HG02763 (cell line): ENCODE results near the gene GRM1.

Experiments
- ATAC-seq: cut with Tn5 transposase; IDR thresholded peaks from one replicate; pipeline ENCODE4 v1.9.1; 2021; ENCODE audit warnings: mild to moderate bottlenecking, moderate library complexity; ENCODE audit not compliant: unreplicated experiment

Gene GRM1

GRCh38 chr6:146095481-146095880 lies 66.6 kb downstream of the GRM1 start:
- no peak for ATAC-seq

GRCh38 chr6:146097586-146097985 lies 68.7 kb downstream of the GRM1 start:
- no peak for ATAC-seq

GRCh38 chr6:146100776-146101175 lies 71.9 kb downstream of the GRM1 start:
- no peak for ATAC-seq

DNA sequence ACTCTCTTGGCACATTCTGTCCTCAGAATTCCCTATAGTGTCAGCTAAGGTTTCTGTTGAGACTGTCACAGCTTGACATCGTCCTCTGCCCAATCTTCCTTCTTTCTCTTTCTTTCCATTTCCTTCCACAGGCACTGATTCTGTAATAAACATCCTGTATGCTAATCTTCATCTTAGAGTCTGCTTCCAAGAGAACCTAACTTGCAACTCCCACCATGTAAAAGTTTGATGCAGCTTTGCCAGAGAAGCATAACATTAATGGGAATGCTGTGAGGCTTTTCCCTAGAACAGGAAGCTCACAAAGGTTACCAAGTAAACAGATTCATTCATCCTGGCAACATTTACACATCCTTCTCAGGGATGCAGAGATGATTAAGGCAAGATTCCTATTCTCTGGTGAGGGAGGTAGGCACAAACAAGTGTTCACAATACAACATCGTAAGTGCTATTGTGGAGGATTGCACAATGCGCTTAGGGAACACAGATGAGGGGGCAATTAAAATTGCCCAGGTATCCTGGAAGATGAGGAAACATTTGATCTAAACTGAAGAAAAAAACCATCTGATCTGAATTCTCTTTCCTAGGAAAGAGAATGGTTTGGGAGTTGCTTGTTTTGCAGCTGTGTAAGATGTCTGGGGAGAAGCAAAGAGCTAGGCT lies 74.7 kb downstream of the GRM1 start:
- no peak for ATAC-seq

DNA sequence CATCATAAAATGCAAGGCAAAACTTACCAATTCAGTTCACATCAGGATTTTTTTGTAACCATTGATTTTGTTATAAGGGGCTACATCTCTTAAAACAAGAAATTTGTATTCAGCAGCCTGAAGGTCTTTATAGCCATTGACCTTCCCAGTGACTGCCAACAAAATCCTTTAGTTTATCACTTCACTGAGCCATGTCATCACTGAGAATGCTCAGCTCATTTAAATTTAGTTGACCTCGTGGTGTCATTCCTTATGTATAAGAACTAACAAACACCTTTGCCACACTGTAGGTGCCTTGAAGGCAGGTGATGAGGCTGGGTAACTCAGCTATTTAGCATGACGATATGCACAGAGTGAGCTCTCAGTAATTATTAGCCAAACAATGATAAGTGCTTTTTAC lies 77.7 kb downstream of the GRM1 start:
- ATAC-seq = no peak

DNA sequence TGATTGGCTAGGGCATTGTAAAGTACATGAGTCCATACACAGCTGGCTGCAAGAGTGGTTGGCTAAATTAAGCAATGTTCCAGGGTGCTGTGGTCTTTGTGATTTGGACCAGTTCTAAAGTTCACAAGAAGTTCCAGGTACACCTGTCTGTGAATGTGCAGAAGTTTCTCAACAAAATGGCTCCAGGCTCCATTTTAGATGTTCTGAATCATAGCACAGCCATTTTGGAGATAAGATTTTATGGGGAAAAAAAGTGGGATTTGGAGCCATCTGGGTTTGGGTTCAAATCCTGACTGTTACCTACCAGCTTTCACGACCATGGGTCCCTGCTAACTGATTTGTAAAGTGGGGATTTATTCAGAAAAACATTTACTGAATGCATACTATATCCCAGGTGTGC lies 82.1 kb downstream of the GRM1 start:
- no peak for ATAC-seq

DNA sequence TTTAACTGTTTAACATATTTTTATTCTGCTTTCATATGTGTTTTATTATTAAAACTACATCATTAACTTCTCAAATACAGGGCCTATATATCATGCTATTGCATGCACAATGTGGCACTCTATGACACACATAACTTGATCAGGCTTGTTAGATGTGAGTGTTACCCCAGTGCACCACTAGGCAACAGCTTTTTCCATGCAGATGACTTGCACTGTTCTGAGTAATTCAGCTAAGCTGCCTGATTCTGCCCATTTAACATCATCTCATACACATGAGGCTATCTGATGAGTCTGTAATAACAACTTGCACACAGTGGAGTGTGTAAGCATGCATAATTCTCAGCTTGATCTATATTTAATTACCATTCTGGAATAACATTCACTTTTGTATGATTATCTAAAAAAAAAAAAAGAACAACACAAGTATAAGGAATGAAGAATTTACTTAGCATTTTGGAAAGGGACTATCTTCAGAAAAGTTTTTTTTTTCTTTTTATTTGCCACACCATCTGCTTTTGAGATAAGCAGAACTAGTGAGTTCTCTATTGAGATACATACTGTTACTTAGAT lies 83.1 kb downstream of the GRM1 start:
- ATAC-seq = no peak

DNA sequence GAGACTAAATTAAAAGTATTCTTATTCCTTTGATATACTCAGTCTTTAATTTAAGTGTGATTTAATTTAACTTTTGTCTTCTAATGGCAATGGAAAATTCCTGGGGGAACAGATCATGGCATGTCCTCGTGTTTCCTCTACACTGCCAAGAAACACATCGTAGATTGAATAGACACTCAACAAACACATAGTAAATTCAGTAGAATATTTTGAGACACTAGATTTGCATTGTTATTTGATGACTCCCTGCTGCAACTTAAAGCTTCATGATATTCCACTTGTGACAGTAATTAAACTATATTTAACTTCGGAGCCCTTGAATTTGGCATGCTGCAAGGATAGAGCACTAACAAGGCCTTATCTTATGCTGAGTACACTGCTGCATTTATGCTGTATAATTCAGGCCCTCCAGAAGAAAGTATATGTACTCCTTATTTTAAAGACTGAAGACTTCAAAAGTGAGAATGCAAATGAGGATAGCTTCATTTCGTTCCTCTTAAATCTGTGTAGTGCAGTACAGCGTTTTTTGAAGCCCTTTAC lies 84.3 kb downstream of the GRM1 start:
- no peak for ATAC-seq

GRCh38 chr6:146123616-146124015 lies 94.8 kb downstream of the GRM1 start:
- no peak for ATAC-seq

- no peak for ATAC-seq
Observed at GRCh38 chr6:146127447-146128215, 98.8 kb downstream of the GRM1 start.

- ATAC-seq = no peak
Observed at GRCh38 chr6:146133866-146134265, 105.0 kb downstream of the GRM1 start.

- ATAC-seq = no peak
Observed at GRCh38 chr6:146135167-146135566, 106.3 kb downstream of the GRM1 start.

GRCh38 chr6:146146836-146147235 lies 118.0 kb downstream of the GRM1 start:
- no peak for ATAC-seq

DNA sequence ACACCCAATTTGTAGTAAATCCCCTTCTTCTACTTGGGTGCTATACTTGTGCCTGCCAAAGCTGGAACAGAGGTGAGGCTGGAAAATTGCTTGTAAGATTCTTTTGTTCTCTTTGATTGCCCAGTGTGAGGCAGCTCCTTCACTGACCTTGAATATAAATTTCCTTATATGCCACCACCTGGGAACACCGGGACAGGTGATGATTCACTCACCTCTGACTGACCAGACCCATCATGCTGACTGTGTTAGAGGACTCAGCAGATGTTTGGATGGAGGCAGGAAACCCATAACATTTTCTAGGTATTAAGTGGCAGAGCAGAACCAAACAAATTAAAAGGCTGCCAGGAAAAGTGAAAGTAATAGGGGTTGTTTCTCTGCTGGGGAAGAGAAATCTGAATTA lies 120.9 kb downstream of the GRM1 start:
- ATAC-seq = no peak

- peak; percentile 95 for ATAC-seq
Observed at GRCh38 chr6:146153040-146153758, 124.3 kb downstream of the GRM1 start.

- no peak for ATAC-seq
Observed at GRCh38 chr6:146154197-146154596, 125.3 kb downstream of the GRM1 start.

- no peak for ATAC-seq
Observed at GRCh38 chr6:146161664-146162063, 132.8 kb downstream of the GRM1 start.

- no peak for ATAC-seq
Observed at GRCh38 chr6:146169872-146170271, 141.0 kb downstream of the GRM1 start.

DNA sequence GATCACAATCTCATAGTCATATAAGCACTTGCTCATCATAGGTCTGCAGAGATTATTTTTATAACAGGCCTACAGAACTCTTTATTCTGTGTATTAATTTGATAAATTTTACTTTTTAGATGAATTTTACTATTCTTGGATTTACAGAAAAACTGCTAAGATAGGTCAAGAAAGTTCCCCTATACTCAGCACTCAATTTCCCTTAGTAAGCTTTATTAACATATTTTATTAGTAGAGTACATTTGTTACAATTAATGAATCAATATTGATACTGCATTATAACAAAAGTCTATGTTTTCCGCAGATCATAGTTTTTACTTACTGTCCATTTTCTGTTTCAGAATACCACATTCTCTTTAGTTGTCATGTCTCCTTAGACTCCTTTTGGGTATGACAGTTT lies 148.9 kb downstream of the GRM1 start:
- ATAC-seq = no peak

DNA sequence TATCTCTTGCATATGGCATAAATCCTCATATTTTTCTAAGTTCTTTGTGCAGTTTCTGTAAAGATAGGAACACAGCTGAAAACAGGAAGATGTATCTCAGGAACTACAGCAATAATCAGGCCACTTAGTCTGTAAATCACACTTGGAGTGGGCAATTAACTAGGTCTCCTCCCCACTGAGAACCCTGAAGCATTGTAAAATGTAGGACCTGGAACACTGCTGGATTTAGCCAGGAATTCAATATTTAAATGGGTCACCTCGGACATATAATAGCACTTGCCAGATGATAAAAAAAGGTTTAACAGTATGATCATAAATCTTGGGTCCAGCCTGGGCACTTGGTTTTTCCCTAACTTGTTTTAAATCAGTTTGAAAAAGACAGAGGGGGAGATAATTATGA lies 155.0 kb downstream of the GRM1 start:
- no peak for ATAC-seq

GRCh38 chr6:146184701-146185100 lies 155.8 kb downstream of the GRM1 start:
- no peak for ATAC-seq
